SK-N-SH (cell line): ENCODE measurements around the gene HMOX2. TPM values are rescaled to one million over a fixed set of nuclear protein-coding genes. Genes with fewer than 3 reads are reported as not detected.

ENCODE experiments used
- CTCF ChIA-PET: fragments of 300-600, 350-600 bp; formaldehyde crosslinking; extraction: SDS; loops from one replicate; lab custom pipeline; 2021; lab: Yijun Ruan, JAX
- POLR2A ChIA-PET: fragments of 350-600 bp; sonication (Branson Sonifier 250); formaldehyde crosslinking; extraction: SDS; loops from one replicate; lab custom pipeline; 2020; ENCODE audit warnings: antibody characterized with exemption, inconsistent platforms; lab: Yijun Ruan, JAX
- DNase-seq: peaks from one replicate; pipeline ENCODE4 v3.0.0; 2012
- H2AFZ ChIP-seq: fragments of 200-600 bp; sonication (generic); 2 replicates; pipeline ENCODE4 v1.8.1; 2016; ENCODE audit warnings: antibody characterized with exemption, mild to moderate bottlenecking, low read depth
- H3F3A ChIP-seq: fragments of 200-600 bp; sonication (generic); replicated peaks from 2 replicates; pipeline ENCODE3; 2016; ENCODE audit warnings: antibody characterized with exemption, mild to moderate bottlenecking; ENCODE audit not compliant: insufficient read depth
- H3K27ac ChIP-seq, 2 experiments: fragments of 200-500 bp in 1 of 2; fragments of 200-600 bp in 1 of 2; sonication (Bioruptor generic) in 1 of 2; sonication (generic), shearing (Covaris generic) in 1 of 2; 2 replicates each; pipeline versions ENCODE4 v1.5.1 to v1.6.1; 2014 to 2016; ENCODE audit warnings: low read depth in 2 of 2, inconsistent platforms in 1 of 2, low read length in 1 of 2, mild to moderate bottlenecking in 1 of 2, mixed read lengths in 1 of 2
- H3K27me3 ChIP-seq: fragments of 200-600 bp; sonication (generic), shearing (Covaris generic); 2 replicates; pipeline ENCODE4 v1.6.1; 2016; ENCODE audit warnings: mixed run types; ENCODE audit not compliant: insufficient read depth
- H3K36me3 ChIP-seq, 2 experiments: fragments of 200-500 bp in 1 of 2; fragments of 200-600 bp in 1 of 2; sonication (Bioruptor generic) in 1 of 2; sonication (generic) in 1 of 2; replicated peaks in 1 of 2; 2 replicates each; pipeline versions ENCODE3 to v1.5.1; 2014 to 2016; ENCODE audit warnings: low read length in 1 of 2, mild to moderate bottlenecking in 1 of 2; ENCODE audit not compliant: insufficient read depth in 2 of 2, control insufficient read depth in 1 of 2
- H3K4me1 ChIP-seq, 2 experiments: fragments of 200-500 bp in 1 of 2; fragments of 200-600 bp in 1 of 2; sonication (Bioruptor generic) in 1 of 2; sonication (generic), shearing (Covaris generic) in 1 of 2; 2 replicates each; pipeline versions ENCODE4 v1.5.1 to v1.6.1; 2014 to 2016; ENCODE audit warnings: low read depth in 1 of 2, low read length in 1 of 2, mixed run types in 1 of 2; ENCODE audit not compliant: insufficient read depth in 2 of 2, control insufficient read depth in 1 of 2
- H3K4me2 ChIP-seq: fragments of 200-600 bp; sonication (generic), shearing (Covaris generic); 2 replicates; pipeline ENCODE4 v1.6.1; 2017; ENCODE audit warnings: mixed run types
- H3K4me3 ChIP-seq, 2 experiments: fragments of 200-500 bp in 1 of 2; fragments of 200-600 bp in 1 of 2; sonication (Bioruptor generic) in 1 of 2; sonication (generic), shearing (Covaris generic) in 1 of 2; 2 replicates each; pipeline versions ENCODE4 v1.5.1 to v1.8.1; 2014 to 2016; ENCODE audit warnings: low read depth in 2 of 2, inconsistent platforms in 1 of 2, low read length in 1 of 2, mild to moderate bottlenecking in 1 of 2, mixed read lengths in 1 of 2, moderate library complexity in 1 of 2
- H3K79me2 ChIP-seq: fragments of 200-600 bp; sonication (generic); 2 replicates; pipeline ENCODE4 v1.8.1; 2017; ENCODE audit warnings: mild to moderate bottlenecking; ENCODE audit not compliant: insufficient read depth
- H3K9ac ChIP-seq: fragments of 200-600 bp; sonication (generic); 2 replicates; pipeline ENCODE4 v1.6.1; 2017; ENCODE audit warnings: mixed run types
- H3K9me2 ChIP-seq: fragments of 200-600 bp; sonication (generic); 2 replicates; pipeline ENCODE4 v1.6.1; 2017; ENCODE audit warnings: mixed run types
- H3K9me3 ChIP-seq: fragments of 200-600 bp; sonication (generic); 2 replicates; pipeline ENCODE4 v1.6.1; 2017; ENCODE audit warnings: mixed run types, mild to moderate bottlenecking, moderate library complexity
- H4K20me1 ChIP-seq: fragments of 200-600 bp; sonication (generic); 2 replicates; pipeline ENCODE4 v1.6.1; 2017; ENCODE audit warnings: mild to moderate bottlenecking, mixed run types; ENCODE audit not compliant: insufficient read depth
- CHD2 ChIP-seq: fragments of 150-350 bp; IDR thresholded peaks from 2 replicates; pipeline ENCODE4 v1.6.1; 2018; ENCODE audit warnings: low read length; ENCODE audit not compliant: partially characterized antibody
- FOXJ3 ChIP-seq: sonication (generic); formaldehyde crosslinking; IDR thresholded peaks from 2 replicates; pipeline ENCODE4 v1.5.1; 2020; ENCODE audit warnings: mild to moderate bottlenecking, missing genetic modification reagents
- FOXM1 ChIP-seq: IDR thresholded peaks from 2 replicates; pipeline ENCODE4 v1.4.0; 2012; ENCODE audit warnings: low read depth, mild to moderate bottlenecking
- GABPA ChIP-seq: IDR thresholded peaks from 2 replicates; pipeline ENCODE4 v1.4.0; 2012; ENCODE audit warnings: low read depth, mild to moderate bottlenecking
- GATA2 ChIP-seq: sonication (generic); formaldehyde crosslinking; IDR thresholded peaks from 2 replicates; pipeline ENCODE4 v1.5.0; 2020; ENCODE audit warnings: mild to moderate bottlenecking, missing genetic modification reagents
- JUND ChIP-seq: IDR thresholded peaks from 2 replicates; pipeline ENCODE4 v1.4.0; 2012
- MXI1 ChIP-seq: IDR thresholded peaks from 2 replicates; pipeline ENCODE4 v1.6.1; 2012; ENCODE audit warnings: mild to moderate bottlenecking, low read depth, low read length, improper control_type of control experiment
- NFIC ChIP-seq: IDR thresholded peaks from 2 replicates; pipeline ENCODE4 v1.4.0; 2012; ENCODE audit warnings: borderline replicate concordance
- NRF1 ChIP-seq: IDR thresholded peaks from 2 replicates; pipeline ENCODE4 v1.6.1; 2012; ENCODE audit warnings: low read depth, mild to moderate bottlenecking, low read length
- RAD21 ChIP-seq: IDR thresholded peaks from 2 replicates; pipeline ENCODE4 v1.6.1; 2012; ENCODE audit warnings: mild to moderate bottlenecking, low read length
- RXRA ChIP-seq: IDR thresholded peaks from 2 replicates; pipeline ENCODE4 v1.4.0; 2012; ENCODE audit warnings: low read depth, mild to moderate bottlenecking, borderline replicate concordance
- SIN3A ChIP-seq: IDR thresholded peaks from 2 replicates; pipeline ENCODE4 v1.6.1; 2012; ENCODE audit warnings: low read depth, mild to moderate bottlenecking, low read length, moderate library complexity, borderline replicate concordance
- SMC3 ChIP-seq: IDR thresholded peaks from 2 replicates; pipeline ENCODE4 v1.6.1; 2012; ENCODE audit warnings: low read depth, low read length, improper control_type of control experiment
- TAF1 ChIP-seq: IDR thresholded peaks from 2 replicates; pipeline ENCODE4 v1.6.1; 2012; ENCODE audit warnings: low read depth, mild to moderate bottlenecking, low read length, moderate library complexity, borderline replicate concordance
- TCF12 ChIP-seq: IDR thresholded peaks from 2 replicates; pipeline ENCODE4 v1.4.0; 2012
- TEAD4 ChIP-seq: IDR thresholded peaks from 2 replicates; pipeline ENCODE4 v1.4.0; 2012; ENCODE audit warnings: mild to moderate bottlenecking, borderline replicate concordance; ENCODE audit not compliant: insufficient read depth
- YY1 ChIP-seq: IDR thresholded peaks from 2 replicates; pipeline ENCODE4 v1.4.0; 2012; ENCODE audit warnings: low read depth, mild to moderate bottlenecking
- WGBS: methylation state at CpG from one replicate; pipeline ENCODE4 v1.1.6; 2017; ENCODE audit warnings: low lambda C conversion rate; 5-methylcytosine and 5-hydroxymethylcytosine counted together
- polyA plus RNA-seq, 3 experiments: library from polyadenylated mRNA; depleted of rRNA; stranded (reverse); fragments of >200 nt; gene quantifications; 2 replicates each; pipeline ENCODE4 v1.2.3, GENCODE V29; 2012
- TF ChIP-seq, protein P1 (sequence below): IDR thresholded peaks from 2 replicates; pipeline ENCODE4; 2012
- TF ChIP-seq, protein P2 (sequence below): IDR thresholded peaks from 2 replicates; pipeline ENCODE4 v1.4.0; 2012; ENCODE audit warnings: low read depth
- TF ChIP-seq, protein P3 (sequence below): fragments of 200-600 bp; sonication (generic); IDR thresholded peaks from 2 replicates; pipeline ENCODE4 v1.6.1; 2017; ENCODE audit warnings: antibody characterized with exemption, mild to moderate bottlenecking, moderate library complexity

HMOX2 gene
- polyA plus RNA-seq, 1 of the 3 experiments (the other 2 are of a cell fraction) = 65.1 TPM

DNA sequence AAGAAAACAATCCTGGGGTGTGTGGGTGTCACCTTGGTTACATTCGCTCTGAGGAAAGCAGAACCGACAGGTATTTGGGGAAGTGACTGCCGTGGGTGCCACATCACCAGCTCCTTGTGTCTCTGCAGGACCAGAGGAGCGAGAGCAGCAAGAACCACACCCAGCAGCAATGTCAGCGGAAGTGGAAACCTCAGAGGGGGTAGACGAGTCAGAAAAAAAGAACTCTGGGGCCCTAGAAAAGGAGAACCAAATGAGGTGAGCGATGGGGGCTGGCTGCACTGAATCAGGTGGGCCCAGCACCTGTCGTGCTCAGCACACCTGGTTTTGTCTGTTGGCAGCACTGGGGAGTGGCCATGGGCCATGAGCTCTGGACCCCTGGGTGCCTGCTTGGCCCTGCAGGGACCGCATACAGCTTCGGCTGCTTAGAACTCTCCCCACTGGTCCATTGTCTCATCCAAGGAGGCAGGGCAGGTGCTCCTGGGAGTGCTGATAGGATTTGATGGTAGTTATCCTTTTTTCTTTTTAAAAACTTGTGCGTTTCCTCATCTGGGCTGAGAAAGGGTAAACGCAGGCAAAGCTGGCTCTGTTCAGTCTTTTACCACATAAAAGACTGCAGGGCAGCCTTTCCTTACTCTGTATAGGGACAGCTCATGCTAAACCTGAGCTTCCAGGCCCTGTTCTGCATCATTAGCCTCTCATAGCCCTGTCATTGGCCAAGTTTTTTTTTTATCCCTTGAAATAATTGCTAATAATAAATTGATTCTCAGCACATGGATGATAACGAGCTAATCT lies 29.4 kb downstream of the HMOX2 start:
- 89% methylated on average over 13 of the region's 13 CpGs for WGBS
- Histone ChIP-seq H3K4me3 (no peak overlapping the region), H3K4me2 (no peak overlapping the region), H3K27ac (no peak overlapping the region), H3K36me3 (peaks cover 12 to 30% of the 10 kb centered on the region in 2 experiments), H3K9ac (no peak overlapping the region), H3K27me3 (no peaks in the 10 kb centered on the region), H3F3A (peaks cover 9% of the 10 kb centered on the region), H3K9me3 (no peaks in the 10 kb centered on the region), H4K20me1 (peaks cover 3% of the 10 kb centered on the region; the same call in 1 of the 2 replicates), H3K9me2 (no peaks in the 10 kb centered on the region), H3K79me2 (peaks cover 40% of the 10 kb centered on the region), H2AFZ (no peak overlapping the region), H3K4me1 (peaks cover 4 to 12% of the 10 kb centered on the region in 2 experiments; a peak in 3 of 4 replicates)
- TF ChIP-seq GATA2 (no peak), TCF12 (no peak), RXRA (no peak), FOXJ3 (no peak), NFIC (no peak), NRF1 (no peak), TAF1 (no peak)
- TF ChIP-seq, protein P1, sequence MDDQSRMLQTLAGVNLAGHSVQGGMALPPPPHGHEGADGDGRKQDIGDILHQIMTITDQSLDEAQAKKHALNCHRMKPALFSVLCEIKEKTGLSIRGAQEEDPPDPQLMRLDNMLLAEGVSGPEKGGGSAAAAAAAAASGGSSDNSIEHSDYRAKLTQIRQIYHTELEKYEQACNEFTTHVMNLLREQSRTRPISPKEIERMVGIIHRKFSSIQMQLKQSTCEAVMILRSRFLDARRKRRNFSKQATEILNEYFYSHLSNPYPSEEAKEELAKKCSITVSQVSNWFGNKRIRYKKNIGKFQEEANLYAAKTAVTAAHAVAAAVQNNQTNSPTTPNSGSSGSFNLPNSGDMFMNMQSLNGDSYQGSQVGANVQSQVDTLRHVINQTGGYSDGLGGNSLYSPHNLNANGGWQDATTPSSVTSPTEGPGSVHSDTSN = no peak
- CTCF ChIA-PET = interaction anchor here (0.6 to 11.4 kb wide), 16 partner anchors 11 to 450 kb away, joined by 3 to 182 read pairs (median 11); partner anchors contain the start of genes C16orf96 and HMOX2
- POLR2A ChIA-PET = interaction anchor here (0.7 kb wide), 1 partner anchor 116 kb away, joined by 4 read pairs; no protein-coding TSS in a partner anchor
- DNase-seq = no peak

DNA sequence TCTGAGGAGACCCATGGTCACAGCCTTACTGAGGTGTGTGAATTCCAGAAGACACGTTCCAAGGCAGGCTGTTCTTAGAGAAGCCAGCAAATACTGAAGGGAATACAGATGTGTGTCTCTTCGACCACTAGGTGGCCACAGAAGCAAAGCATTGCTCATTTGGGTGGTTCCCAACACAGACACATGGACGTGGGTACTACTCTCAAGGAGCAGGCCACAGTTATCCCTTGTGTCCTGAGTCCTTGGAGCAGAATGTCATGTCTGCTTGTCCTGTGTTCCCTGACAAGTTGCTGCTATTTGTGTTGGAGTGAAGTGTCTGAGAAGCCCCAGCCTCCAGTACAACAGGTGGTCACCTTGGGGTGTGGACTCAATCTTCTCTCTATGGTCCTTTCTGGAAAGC lies 30.3 kb downstream of the HMOX2 start:
- ChIA-PET POLR2A (interaction anchor here (0.7 kb wide), 1 partner anchor 115 kb away, joined by 4 read pairs; no protein-coding TSS in a partner anchor), CTCF (interaction anchor here (0.6 to 11.4 kb wide), 33 partner anchors 8 to 449 kb away, joined by 3 to 182 read pairs (median 5); partner anchors contain the start of genes C16orf96 and HMOX2)
- H3K4me3 ChIP-seq = peak overlapping the region in 1 of 2 experiments; percentile 38; a peak in 1 of 4 replicates
- H3K4me1 ChIP-seq = peaks cover 3 to 4% of the 10 kb centered on the region in 2 experiments; a peak in 3 of 4 replicates
- H3K79me2 ChIP-seq = peaks cover 37% of the 10 kb centered on the region
- H3K27me3 ChIP-seq = no peaks in the 10 kb centered on the region
- H3K9me2 ChIP-seq = no peaks in the 10 kb centered on the region
- H3K4me2 ChIP-seq = no peak overlapping the region
- H3F3A ChIP-seq = peaks cover under 1% of the 10 kb centered on the region
- no peak for TF ChIP-seq FOXJ3
- no peak for TF ChIP-seq YY1
- TF ChIP-seq, protein P1 = no peak
- peak; percentile 60 for TF ChIP-seq SMC3
- peak; percentile 48; the same call in 1 of the 2 replicates for TF ChIP-seq MXI1
- no peak for TF ChIP-seq SIN3A
- TF ChIP-seq FOXM1 = no peak
- no peak for TF ChIP-seq GABPA
- no peak for TF ChIP-seq NRF1
- TF ChIP-seq RXRA = no peak
- no peak for TF ChIP-seq TEAD4
- TF ChIP-seq RAD21 = peak; percentile 90
- TF ChIP-seq, protein P2, sequence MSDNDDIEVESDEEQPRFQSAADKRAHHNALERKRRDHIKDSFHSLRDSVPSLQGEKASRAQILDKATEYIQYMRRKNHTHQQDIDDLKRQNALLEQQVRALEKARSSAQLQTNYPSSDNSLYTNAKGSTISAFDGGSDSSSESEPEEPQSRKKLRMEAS = no peak
- TF ChIP-seq, protein P3, sequence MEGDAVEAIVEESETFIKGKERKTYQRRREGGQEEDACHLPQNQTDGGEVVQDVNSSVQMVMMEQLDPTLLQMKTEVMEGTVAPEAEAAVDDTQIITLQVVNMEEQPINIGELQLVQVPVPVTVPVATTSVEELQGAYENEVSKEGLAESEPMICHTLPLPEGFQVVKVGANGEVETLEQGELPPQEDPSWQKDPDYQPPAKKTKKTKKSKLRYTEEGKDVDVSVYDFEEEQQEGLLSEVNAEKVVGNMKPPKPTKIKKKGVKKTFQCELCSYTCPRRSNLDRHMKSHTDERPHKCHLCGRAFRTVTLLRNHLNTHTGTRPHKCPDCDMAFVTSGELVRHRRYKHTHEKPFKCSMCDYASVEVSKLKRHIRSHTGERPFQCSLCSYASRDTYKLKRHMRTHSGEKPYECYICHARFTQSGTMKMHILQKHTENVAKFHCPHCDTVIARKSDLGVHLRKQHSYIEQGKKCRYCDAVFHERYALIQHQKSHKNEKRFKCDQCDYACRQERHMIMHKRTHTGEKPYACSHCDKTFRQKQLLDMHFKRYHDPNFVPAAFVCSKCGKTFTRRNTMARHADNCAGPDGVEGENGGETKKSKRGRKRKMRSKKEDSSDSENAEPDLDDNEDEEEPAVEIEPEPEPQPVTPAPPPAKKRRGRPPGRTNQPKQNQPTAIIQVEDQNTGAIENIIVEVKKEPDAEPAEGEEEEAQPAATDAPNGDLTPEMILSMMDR = peak; percentile 81
- TF ChIP-seq JUND = no peak
- no peak for TF ChIP-seq CHD2
- peak; percentile 73 for DNase-seq
- H3K9ac ChIP-seq = no peak overlapping the region
- 8% methylated on average over 3 of the region's 3 CpGs for WGBS
- H4K20me1 ChIP-seq = no peaks in the 10 kb centered on the region
- no peak overlapping the region for H3K27ac ChIP-seq
- no peak overlapping the region for H2AFZ ChIP-seq
- peaks cover 12 to 39% of the 10 kb centered on the region in 2 experiments for H3K36me3 ChIP-seq
- no peaks in the 10 kb centered on the region for H3K9me3 ChIP-seq
